Hematopoietic multipotent progenitor cell treated with erythropoietin and hydrocortisone succinate and interleukin-3 and kit ligand, for 17 days (in vitro differentiated cells): ENCODE results near the gene LAYN.
A peak's percentile ranks its signal among the peaks of the same experiment; 100 is the strongest.

ENCODE experiments used
- DNase-seq: peaks from one replicate; pipeline ENCODE4 v3.0.0-alpha.2; 2015; ENCODE audit warnings: low spot score

Gene LAYN

DNA sequence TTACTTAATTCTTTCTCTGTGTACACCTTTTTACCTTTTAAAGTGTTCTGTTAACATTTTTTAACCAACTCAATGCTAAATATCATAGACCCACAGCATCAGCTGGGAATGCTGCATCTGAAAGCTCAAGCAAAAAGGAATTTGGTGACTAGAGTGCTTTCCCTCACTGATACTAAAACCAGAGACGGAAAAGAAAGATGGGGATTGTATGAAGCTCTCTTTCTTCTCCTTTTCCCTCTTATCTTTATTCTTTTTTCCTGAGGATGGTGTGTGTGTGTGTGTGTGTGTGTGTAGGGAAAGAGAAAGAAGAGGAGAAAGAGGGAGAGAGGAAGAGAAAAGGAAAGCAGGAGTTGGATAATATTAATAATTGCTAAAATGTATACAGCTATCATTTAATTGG, 57.6 kb downstream of the LAYN start:
- DNase-seq, result no peak

- DNase-seq, result no peak
Observed at GRCh38 chr11:111598559-111598958, 58.0 kb downstream of the LAYN start.

DNA sequence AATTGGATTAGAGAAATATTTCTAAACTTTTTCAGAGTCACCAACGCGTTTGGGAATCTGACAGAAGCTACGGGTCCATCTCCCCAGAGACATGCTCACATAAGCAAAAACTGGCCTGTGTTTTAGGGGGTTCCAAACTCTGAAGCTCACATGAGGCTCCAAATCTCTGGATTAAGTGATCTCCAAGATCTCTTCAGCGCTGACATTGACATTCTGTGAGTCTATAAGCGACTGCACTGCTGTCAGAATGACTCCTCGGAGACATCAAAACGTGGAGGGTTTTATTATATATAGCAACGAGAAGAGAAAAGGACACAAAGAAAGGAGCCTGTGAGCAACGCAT, 61.1 kb downstream of the LAYN start:
- DNase-seq, result no peak

GRCh38 chr11:111601979-111602864, 61.7 kb downstream of the LAYN start, which contains the start of gene SIK2:
Gene SIK2 (plus strand): TSS chr11:111602449. CDS start chr11:111602564, 115 bp downstream.
- peak; percentile 84 for DNase-seq

DNA sequence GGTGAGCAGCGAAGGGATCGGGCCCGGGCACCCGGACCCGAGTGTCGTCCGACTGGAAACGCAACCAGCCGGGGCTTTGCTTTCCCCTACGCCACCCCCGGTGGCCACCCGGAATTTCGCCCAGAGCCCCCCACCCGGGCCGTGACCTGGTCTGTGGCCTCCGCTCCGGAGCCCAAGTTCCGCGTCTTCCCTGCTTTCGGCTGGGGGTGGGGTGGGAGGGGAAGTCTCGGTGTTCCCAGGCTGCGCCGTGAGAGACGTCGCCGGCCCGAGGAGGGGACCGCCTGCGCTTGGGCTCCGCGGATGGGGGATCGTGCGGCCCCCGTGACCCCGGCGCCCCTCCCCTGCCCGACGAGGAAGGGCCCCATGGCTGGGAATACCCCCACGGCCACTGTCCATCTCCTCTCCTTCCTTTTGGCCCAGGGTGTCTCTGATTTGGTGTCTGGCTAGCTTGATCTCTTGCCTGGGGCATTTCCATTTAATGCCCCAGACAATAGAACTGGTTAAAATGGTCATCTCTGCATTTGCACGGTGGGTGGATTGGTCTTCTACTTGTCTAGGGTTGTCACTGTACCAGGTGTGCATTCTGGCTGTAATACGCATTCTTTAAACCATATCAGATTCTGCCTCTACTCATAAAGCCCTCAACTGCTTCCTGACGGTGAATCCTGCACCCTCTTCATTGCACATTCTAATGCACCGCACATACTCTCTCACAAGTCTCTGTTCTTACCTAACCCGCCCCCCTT, 62.5 kb downstream of the LAYN start:
- DNase-seq, result peak; percentile 26

GRCh38 chr11:111603611-111604130, 63.2 kb downstream of the LAYN start:
- DNase-seq, result peak; percentile 19

GRCh38 chr11:111604392-111605009, 64.0 kb downstream of the LAYN start:
- DNase-seq, result peak; percentile 71

DNA sequence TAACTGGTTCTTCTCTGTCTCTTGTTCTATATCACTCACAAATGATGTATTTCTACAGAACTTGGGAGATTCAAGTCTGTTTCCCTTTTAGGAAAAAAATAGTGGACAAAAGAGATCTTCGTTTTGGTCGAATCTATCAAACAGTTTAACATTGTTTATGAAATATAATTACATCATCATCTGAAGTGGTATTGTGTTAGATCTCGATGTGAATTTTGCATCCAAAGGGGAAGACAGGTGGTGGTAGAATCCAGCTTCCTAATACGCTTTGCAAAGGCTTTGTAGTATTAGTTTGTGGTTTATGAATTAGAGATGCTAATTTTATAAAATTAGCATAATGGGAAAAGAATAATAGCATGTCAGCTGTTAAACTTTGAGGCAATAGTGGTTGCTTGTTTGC, 65.2 kb downstream of the LAYN start:
- no peak for DNase-seq

GRCh38 chr11:111606986-111607385, 66.5 kb downstream of the LAYN start:
- DNase-seq, result no peak

DNA sequence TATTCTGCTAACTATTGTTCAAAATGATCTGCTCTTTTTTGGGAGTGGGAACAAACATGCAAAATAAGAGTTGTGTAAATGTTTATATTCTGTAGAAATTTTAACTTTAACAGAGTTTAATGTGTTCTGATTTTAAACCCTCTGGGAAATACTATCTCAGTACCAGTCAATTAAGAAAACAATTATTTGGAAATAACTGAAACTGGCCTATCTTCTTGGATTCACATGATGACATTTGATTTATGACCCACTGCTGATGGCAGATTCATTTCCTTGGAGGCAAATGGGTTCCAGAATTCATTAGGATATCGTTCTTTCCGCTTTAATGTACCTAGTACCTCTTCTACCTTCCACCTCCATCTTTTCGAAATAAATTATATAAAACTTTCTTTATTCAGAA, 67.2 kb downstream of the LAYN start:
- no peak for DNase-seq
